NCI-H146 treated with DMSO at 0.1 percent for 48 hours (cell line): ENCODE results near the gene CAMKK2.
"Not testable (repeated sequence)": the region's sequence is repeated elsewhere in the genome, so short reads cannot be mapped to it uniquely, and the experiment has no call there.

Experiments used
- DNase-seq: peaks from one replicate; lab custom pipeline; 2025; ENCODE audit not compliant: unreplicated experiment; lab: John Stamatoyannopoulos, UW

The CAMKK2 gene

GRCh38 chr12:121299662-121300061 lies 3.2 kb upstream of the CAMKK2 start:
- no peak for DNase-seq

GRCh38 chr12:121298411-121298810 lies 1.9 kb upstream of the CAMKK2 start:
- not testable (repeated sequence) for DNase-seq

GRCh38 chr12:121297435-121297991 lies 1.0 kb upstream of the CAMKK2 start:
- peak; percentile 37 for DNase-seq

- DNase-seq: no peak
These were observed 527 bp downstream of the CAMKK2 start for GRCh38 chr12:121295746-121296617.

- no peak for DNase-seq
These were observed 1.3 kb downstream of the CAMKK2 start for GRCh38 chr12:121295116-121295745.

GRCh38 chr12:121294151-121294889 lies 2.2 kb downstream of the CAMKK2 start:
- no peak for DNase-seq

- no peak for DNase-seq
These were observed 2.9 kb downstream of the CAMKK2 start for GRCh38 chr12:121293603-121294002.

- no peak for DNase-seq
These were observed 6.1 kb downstream of the CAMKK2 start for GRCh38 chr12:121290410-121290809.

- no peak for DNase-seq
These were observed 6.5 kb downstream of the CAMKK2 start for GRCh38 chr12:121289962-121290361.

GRCh38 chr12:121288986-121289385 lies 7.5 kb downstream of the CAMKK2 start:
- DNase-seq: no peak

GRCh38 chr12:121288158-121288845 lies 8.2 kb downstream of the CAMKK2 start:
- no peak for DNase-seq

- no peak for DNase-seq
These were observed 9.1 kb downstream of the CAMKK2 start for GRCh38 chr12:121287267-121287954.

GRCh38 chr12:121285856-121286255 lies 10.7 kb downstream of the CAMKK2 start:
- no peak for DNase-seq

GRCh38 chr12:121284551-121285390 lies 11.7 kb downstream of the CAMKK2 start:
- no peak for DNase-seq

GRCh38 chr12:121283841-121284240 lies 12.7 kb downstream of the CAMKK2 start:
- DNase-seq: no peak

GRCh38 chr12:121283388-121283787 lies 13.1 kb downstream of the CAMKK2 start:
- no peak for DNase-seq

GRCh38 chr12:121282910-121283309 lies 13.6 kb downstream of the CAMKK2 start:
- not testable (repeated sequence) for DNase-seq

- DNase-seq: no peak
These were observed 14.3 kb downstream of the CAMKK2 start for GRCh38 chr12:121282072-121282742.

GRCh38 chr12:121281116-121281515 lies 15.4 kb downstream of the CAMKK2 start:
- DNase-seq: not testable (repeated sequence)
